Endothelial cell of umbilical vein (primary cell): ENCODE measurements around the gene ACAD10. TPM values are rescaled to one million over a fixed set of nuclear protein-coding genes. Genes with fewer than 3 reads are reported as not detected.

Experiments used
- BruUV-seq: library from RNA; stranded (reverse); fragments of 400-500 nt; replicated peaks from 2 replicates; lab custom pipeline; 2021; lab: Mats Ljungman, UMichigan
- CTCF ChIA-PET: fragments of 300-600, 350-600 bp; sonication (Branson Sonifier 250); formaldehyde crosslinking; loops from one replicate; lab custom pipeline; 2021; ENCODE audit warnings: antibody characterized with exemption, inconsistent platforms; lab: Charles Lee
- POLR2A ChIA-PET: fragments of 300-600, 350-600 bp; sonication (Branson Sonifier 250); formaldehyde crosslinking; loops from one replicate; lab custom pipeline; 2021; ENCODE audit warnings: antibody characterized with exemption, inconsistent platforms; lab: Charles Lee
- DNase-seq: peaks from one replicate; pipeline ENCODE4 v3.0.0-alpha.2; 2011; ENCODE audit warnings: low read depth, low spot score
- FAIRE-seq: peaks from 2 replicates; lab custom pipeline; 2011; peaks lifted over from hg19 to GRCh38; lab: Jason Lieb, UNC
- H2AFZ ChIP-seq: 2 replicates; pipeline ENCODE4 v1.6.0; 2012; ENCODE audit warnings: low read depth, low read length, control low read depth, inconsistent platforms
- H3K27ac ChIP-seq: 2 replicates; pipeline ENCODE4 v1.5.1; 2011; ENCODE audit warnings: low read depth, mild to moderate bottlenecking, control low read depth, low read length, moderate library complexity; ENCODE audit not compliant: insufficient read depth
- H3K27me3 ChIP-seq, 2 experiments: 2 replicates each; pipeline versions ENCODE4 v1.6.0 to v1.6.1; 2011; ENCODE audit warnings: low read length in 2 of 2, mixed read lengths in 1 of 2; ENCODE audit not compliant: control insufficient read depth in 2 of 2, insufficient read depth in 2 of 2
- H3K36me3 ChIP-seq, 2 experiments: 2 replicates in 1 of 2; 3 replicates in 1 of 2; pipeline ENCODE4 v1.5.1; 2011; ENCODE audit warnings: low read length in 2 of 2, mild to moderate bottlenecking in 1 of 2, moderate library complexity in 1 of 2; ENCODE audit not compliant: control insufficient read depth in 2 of 2, insufficient read depth in 2 of 2; ENCODE audit errors: extremely low read depth in 1 of 2
- H3K4me1 ChIP-seq: 3 replicates; pipeline ENCODE4 v1.5.1; 2011; ENCODE audit warnings: mild to moderate bottlenecking, low read length; ENCODE audit not compliant: control insufficient read depth, insufficient read depth; ENCODE audit errors: extremely low read depth
- H3K4me2 ChIP-seq: 2 replicates; pipeline ENCODE4 v1.6.1; 2011; ENCODE audit warnings: low read length, control low read depth, mixed read lengths; ENCODE audit not compliant: insufficient read depth
- H3K4me3 ChIP-seq, 3 experiments: fragments of 200-600 bp in 1 of 3; sonication (generic), shearing (Covaris generic) in 1 of 3; replicated peaks in 1 of 3; 2 replicates each; pipeline ENCODE4 v1.5.1; 2011 to 2016; ENCODE audit warnings: control low read depth in 3 of 3, low read length in 3 of 3, mild to moderate bottlenecking in 2 of 3, inconsistent platforms in 1 of 3, low read depth in 1 of 3, moderate library complexity in 1 of 3; ENCODE audit not compliant: insufficient read depth in 1 of 3
- H3K79me2 ChIP-seq: 2 replicates; pipeline ENCODE4 v1.6.0; 2012; ENCODE audit warnings: low read length, inconsistent platforms; ENCODE audit not compliant: control insufficient read depth, insufficient read depth
- H3K9ac ChIP-seq: replicated peaks from 2 replicates; pipeline ENCODE3; 2011; ENCODE audit warnings: low read length, control low read depth; ENCODE audit not compliant: insufficient read depth; ENCODE audit errors: extremely low read depth
- H3K9me1 ChIP-seq: replicated peaks from 3 replicates; pipeline ENCODE4 v1.6.0; 2011; ENCODE audit warnings: mild to moderate bottlenecking, low read length; ENCODE audit not compliant: control insufficient read depth, insufficient read depth; ENCODE audit errors: extremely low read depth
- H3K9me3 ChIP-seq: replicated peaks from 2 replicates; pipeline ENCODE4 v1.5.1; 2012; ENCODE audit warnings: low read length, inconsistent platforms; ENCODE audit not compliant: control insufficient read depth, insufficient read depth
- H4K20me1 ChIP-seq: replicated peaks from 2 replicates; pipeline ENCODE3; 2011; ENCODE audit warnings: mild to moderate bottlenecking, low read length; ENCODE audit not compliant: control insufficient read depth, insufficient read depth; ENCODE audit errors: extremely low read depth
- EZH2 ChIP-seq: IDR thresholded peaks from 2 replicates; pipeline ENCODE4 v1.6.1; 2012; ENCODE audit warnings: borderline replicate concordance, low read depth, mild to moderate bottlenecking, moderate library complexity, low read length, inconsistent platforms; ENCODE audit not compliant: severe bottlenecking
- FOS ChIP-seq: IDR thresholded peaks from 2 replicates; pipeline ENCODE4 v1.6.1; 2011; ENCODE audit warnings: mild to moderate bottlenecking, low read length, moderate library complexity, borderline replicate concordance; ENCODE audit not compliant: insufficient read depth
- GATA2 ChIP-seq: IDR thresholded peaks from 2 replicates; pipeline ENCODE4 v1.7.0; 2011; ENCODE audit warnings: low read depth, mild to moderate bottlenecking, moderate library complexity, mixed read lengths, low read length; ENCODE audit not compliant: insufficient read length, insufficient read depth
- JUN ChIP-seq: IDR thresholded peaks from 2 replicates; pipeline ENCODE4 v1.6.1; 2011; ENCODE audit warnings: borderline replicate concordance, low read depth; ENCODE audit not compliant: insufficient read length, insufficient read depth
- MYC ChIP-seq: IDR thresholded peaks from one replicate; pipeline ENCODE4 v1.6.1; 2011; ENCODE audit warnings: mild to moderate bottlenecking, low read depth, low read length
- POLR2A ChIP-seq: IDR thresholded peaks from 2 replicates; pipeline ENCODE4 v1.6.1; 2012; ENCODE audit warnings: low read depth, mild to moderate bottlenecking, control low read depth, low read length
- POLR2AphosphoS5 ChIP-seq: IDR thresholded peaks from 2 replicates; pipeline ENCODE4 v1.6.1; 2012; ENCODE audit warnings: low read depth, mild to moderate bottlenecking, control low read depth, low read length, moderate library complexity; ENCODE audit not compliant: insufficient read depth
- dilution Hi-C: fragments of 300-500 bp; cut with MboI; formaldehyde crosslinking; loops from one replicate; pipeline ENCODE4 v1.15.0; 2019; ENCODE audit warnings: low sequenced_read_pairs; ENCODE audit not compliant: extremely low pct_ligation_motif_present
- intact Hi-C: fragments of 100-400 bp; cut with micrococcal nuclease; formaldehyde crosslinking; loops from one replicate; pipeline ENCODE4 v1.10.0; 2022
- polyA plus RNA-seq, 4 experiments: library from polyadenylated mRNA; depleted of rRNA in 3 of 4; stranded (reverse) in 3 of 4; unstranded in 1 of 4; fragments of >200 nt; gene quantifications; 2 replicates each; pipeline versions ENCODE4 v1.2.1 to v1.2.3, GENCODE V29; 2011 to 2012; ENCODE audit warnings: missing spikeins in 1 of 4
- total RNA-seq: library from RNA; stranded (reverse); gene quantifications from 2 replicates; pipeline ENCODE4 v1.2.3, GENCODE V29; 2021
- TF ChIP-seq, protein P1 (sequence below): IDR thresholded peaks from 2 replicates; pipeline ENCODE4 v1.6.1; 2011; ENCODE audit not compliant: insufficient read depth, insufficient read length
- TF ChIP-seq, protein P2 (sequence below), 2 donors: IDR thresholded peaks; 1 replicate in 1 of 2; 2 replicates in 1 of 2; pipeline ENCODE4 v1.5.1; 2011; ENCODE audit warnings: low read length in 2 of 2, mild to moderate bottlenecking in 2 of 2, moderate library complexity in 2 of 2, control low read depth in 1 of 2, inconsistent platforms in 1 of 2, low read depth in 1 of 2; ENCODE audit not compliant: insufficient read depth in 1 of 2; ENCODE audit errors: extremely low read depth in 1 of 2

ACAD10 gene
- total and polyA plus RNA-seq, 2 donors (not counting 3 experiments of a cell fraction or from before 2014, with no cell fraction given): 15.2 to 16.3 TPM

DNA sequence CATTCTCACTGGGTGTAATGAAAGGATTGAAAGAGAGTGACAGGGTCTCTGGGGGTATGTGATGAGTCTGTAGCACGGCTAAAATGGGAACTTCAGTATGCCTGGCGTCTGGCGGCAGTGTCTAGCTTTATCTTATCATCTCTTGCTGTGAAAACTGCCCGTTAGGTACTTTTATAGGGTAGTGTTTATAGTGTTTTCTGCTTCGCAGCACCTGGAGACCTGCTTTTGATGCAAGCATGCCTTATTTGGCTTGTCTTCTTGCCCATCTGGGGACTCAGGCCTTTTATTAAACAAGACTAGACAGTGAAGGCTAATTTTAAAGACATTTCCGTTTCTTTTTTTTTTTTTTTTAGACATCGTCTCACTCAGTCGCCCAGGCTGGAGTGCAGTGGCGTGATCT lies 44.6 kb downstream of the ACAD10 start:
- Histone ChIP-seq H2AFZ (no peak overlapping the region), H3K4me3 (no peak overlapping the region), H3K9me3 (no peaks in the 10 kb centered on the region), H3K9ac (no peak overlapping the region), H3K9me1 (no peaks in the 10 kb centered on the region), H3K27me3 (no peaks in the 10 kb centered on the region), H4K20me1 (no peaks in the 10 kb centered on the region), H3K79me2 (no peaks in the 10 kb centered on the region), H3K4me2 (no peak overlapping the region), H3K27ac (no peak overlapping the region), H3K4me1 (no peaks in the 10 kb centered on the region), H3K36me3 (peaks cover 0 to 2% of the 10 kb centered on the region in 2 experiments)
- CTCF ChIA-PET: interaction anchor here (1.0 to 1.3 kb wide), 3 partner anchors 10 to 63 kb away, joined by 3 to 4 read pairs (median 3); no protein-coding TSS in a partner anchor
- no peak for DNase-seq
- TF ChIP-seq JUN (no peak), POLR2AphosphoS5 (no peak), EZH2 (no peak), MYC (no peak), POLR2A (no peak), FOS (no peak), GATA2 (no peak)
- TF ChIP-seq, protein P1, sequence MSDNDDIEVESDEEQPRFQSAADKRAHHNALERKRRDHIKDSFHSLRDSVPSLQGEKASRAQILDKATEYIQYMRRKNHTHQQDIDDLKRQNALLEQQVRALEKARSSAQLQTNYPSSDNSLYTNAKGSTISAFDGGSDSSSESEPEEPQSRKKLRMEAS: no peak
- TF ChIP-seq, protein P2, sequence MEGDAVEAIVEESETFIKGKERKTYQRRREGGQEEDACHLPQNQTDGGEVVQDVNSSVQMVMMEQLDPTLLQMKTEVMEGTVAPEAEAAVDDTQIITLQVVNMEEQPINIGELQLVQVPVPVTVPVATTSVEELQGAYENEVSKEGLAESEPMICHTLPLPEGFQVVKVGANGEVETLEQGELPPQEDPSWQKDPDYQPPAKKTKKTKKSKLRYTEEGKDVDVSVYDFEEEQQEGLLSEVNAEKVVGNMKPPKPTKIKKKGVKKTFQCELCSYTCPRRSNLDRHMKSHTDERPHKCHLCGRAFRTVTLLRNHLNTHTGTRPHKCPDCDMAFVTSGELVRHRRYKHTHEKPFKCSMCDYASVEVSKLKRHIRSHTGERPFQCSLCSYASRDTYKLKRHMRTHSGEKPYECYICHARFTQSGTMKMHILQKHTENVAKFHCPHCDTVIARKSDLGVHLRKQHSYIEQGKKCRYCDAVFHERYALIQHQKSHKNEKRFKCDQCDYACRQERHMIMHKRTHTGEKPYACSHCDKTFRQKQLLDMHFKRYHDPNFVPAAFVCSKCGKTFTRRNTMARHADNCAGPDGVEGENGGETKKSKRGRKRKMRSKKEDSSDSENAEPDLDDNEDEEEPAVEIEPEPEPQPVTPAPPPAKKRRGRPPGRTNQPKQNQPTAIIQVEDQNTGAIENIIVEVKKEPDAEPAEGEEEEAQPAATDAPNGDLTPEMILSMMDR (IDR thresholded peaks at IDR 0.05; ENCODE audit: extremely low read depth in 1 of 2, insufficient read depth in 1 of 2, low read depth in 1 of 2, low read length in 2 of 2): no peak
- no peak for FAIRE-seq
- no TSS peak for BruUV-seq
- POLR2A ChIA-PET: no interaction called here
- dilution Hi-C loops: no loop called here
- intact Hi-C loops: no loop called here
